ENCODE results near the gene NOX5.

DNA sequence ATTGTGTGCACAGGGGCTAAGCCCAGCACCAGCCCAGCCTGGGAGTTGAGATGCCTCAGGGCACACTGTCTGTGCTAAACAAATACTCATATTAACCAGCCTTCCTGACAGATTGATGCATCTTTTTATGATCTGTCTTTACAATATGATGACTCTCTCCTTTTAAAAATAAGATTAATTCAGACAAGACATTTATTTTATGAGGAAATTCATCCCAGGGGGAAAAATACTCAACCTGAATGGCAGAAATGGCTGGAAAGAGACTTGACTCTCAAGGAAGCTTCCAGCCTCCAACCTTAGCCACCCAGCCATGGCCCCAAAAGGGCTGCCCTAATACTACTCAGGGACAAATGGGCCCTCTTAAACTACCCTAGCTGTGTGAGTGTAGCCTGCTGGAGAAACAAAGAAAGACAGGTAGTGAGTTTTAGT is 46.9 kb downstream of the NOX5 start:
- TF ChIP-seq, protein P1, sequence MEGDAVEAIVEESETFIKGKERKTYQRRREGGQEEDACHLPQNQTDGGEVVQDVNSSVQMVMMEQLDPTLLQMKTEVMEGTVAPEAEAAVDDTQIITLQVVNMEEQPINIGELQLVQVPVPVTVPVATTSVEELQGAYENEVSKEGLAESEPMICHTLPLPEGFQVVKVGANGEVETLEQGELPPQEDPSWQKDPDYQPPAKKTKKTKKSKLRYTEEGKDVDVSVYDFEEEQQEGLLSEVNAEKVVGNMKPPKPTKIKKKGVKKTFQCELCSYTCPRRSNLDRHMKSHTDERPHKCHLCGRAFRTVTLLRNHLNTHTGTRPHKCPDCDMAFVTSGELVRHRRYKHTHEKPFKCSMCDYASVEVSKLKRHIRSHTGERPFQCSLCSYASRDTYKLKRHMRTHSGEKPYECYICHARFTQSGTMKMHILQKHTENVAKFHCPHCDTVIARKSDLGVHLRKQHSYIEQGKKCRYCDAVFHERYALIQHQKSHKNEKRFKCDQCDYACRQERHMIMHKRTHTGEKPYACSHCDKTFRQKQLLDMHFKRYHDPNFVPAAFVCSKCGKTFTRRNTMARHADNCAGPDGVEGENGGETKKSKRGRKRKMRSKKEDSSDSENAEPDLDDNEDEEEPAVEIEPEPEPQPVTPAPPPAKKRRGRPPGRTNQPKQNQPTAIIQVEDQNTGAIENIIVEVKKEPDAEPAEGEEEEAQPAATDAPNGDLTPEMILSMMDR (IDR thresholded peaks at IDR 0.05; ENCODE audit: low read depth, low read length, missing input control) = no peak
- TF ChIP-seq, protein P2, sequence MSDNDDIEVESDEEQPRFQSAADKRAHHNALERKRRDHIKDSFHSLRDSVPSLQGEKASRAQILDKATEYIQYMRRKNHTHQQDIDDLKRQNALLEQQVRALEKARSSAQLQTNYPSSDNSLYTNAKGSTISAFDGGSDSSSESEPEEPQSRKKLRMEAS (IDR thresholded peaks at IDR 0.05) = no peak
- TF ChIP-seq RXRA (IDR thresholded peaks at IDR 0.05) = no peak
- TF ChIP-seq YY1 (IDR thresholded peaks at IDR 0.05) = no peak
- no peak for TF ChIP-seq TAF1 (conservative IDR thresholded peaks at IDR 0.05)
- no peak for TF ChIP-seq RAD21 (IDR thresholded peaks at IDR 0.05)
- TF ChIP-seq GABPA (IDR thresholded peaks at IDR 0.05 in 1 of 2, conservative IDR thresholded peaks at IDR 0.05 in 1 of 2) = no peak
- TF ChIP-seq, protein P3, sequence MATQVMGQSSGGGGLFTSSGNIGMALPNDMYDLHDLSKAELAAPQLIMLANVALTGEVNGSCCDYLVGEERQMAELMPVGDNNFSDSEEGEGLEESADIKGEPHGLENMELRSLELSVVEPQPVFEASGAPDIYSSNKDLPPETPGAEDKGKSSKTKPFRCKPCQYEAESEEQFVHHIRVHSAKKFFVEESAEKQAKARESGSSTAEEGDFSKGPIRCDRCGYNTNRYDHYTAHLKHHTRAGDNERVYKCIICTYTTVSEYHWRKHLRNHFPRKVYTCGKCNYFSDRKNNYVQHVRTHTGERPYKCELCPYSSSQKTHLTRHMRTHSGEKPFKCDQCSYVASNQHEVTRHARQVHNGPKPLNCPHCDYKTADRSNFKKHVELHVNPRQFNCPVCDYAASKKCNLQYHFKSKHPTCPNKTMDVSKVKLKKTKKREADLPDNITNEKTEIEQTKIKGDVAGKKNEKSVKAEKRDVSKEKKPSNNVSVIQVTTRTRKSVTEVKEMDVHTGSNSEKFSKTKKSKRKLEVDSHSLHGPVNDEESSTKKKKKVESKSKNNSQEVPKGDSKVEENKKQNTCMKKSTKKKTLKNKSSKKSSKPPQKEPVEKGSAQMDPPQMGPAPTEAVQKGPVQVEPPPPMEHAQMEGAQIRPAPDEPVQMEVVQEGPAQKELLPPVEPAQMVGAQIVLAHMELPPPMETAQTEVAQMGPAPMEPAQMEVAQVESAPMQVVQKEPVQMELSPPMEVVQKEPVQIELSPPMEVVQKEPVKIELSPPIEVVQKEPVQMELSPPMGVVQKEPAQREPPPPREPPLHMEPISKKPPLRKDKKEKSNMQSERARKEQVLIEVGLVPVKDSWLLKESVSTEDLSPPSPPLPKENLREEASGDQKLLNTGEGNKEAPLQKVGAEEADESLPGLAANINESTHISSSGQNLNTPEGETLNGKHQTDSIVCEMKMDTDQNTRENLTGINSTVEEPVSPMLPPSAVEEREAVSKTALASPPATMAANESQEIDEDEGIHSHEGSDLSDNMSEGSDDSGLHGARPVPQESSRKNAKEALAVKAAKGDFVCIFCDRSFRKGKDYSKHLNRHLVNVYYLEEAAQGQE (IDR thresholded peaks at IDR 0.05) = no peak
- no peak for TF ChIP-seq FOXA1 (IDR thresholded peaks at IDR 0.05)
- TF ChIP-seq ATF3 (IDR thresholded peaks at IDR 0.05) = no peak
- no peak for TF ChIP-seq ZBTB33 (IDR thresholded peaks at IDR 0.05)

All from liver (tissue), 3 donors.